Caco-2 (cell line): ENCODE measurements around the gene RALGPS1. TPM values are rescaled to one million over a fixed set of nuclear protein-coding genes. Genes with fewer than 3 reads are reported as not detected.
"Not testable (repeated sequence)": the region's sequence is repeated elsewhere in the genome, so short reads cannot be mapped to it uniquely, and the experiment has no call there.

Source experiments
- BruUV-seq: library from RNA; stranded (reverse); fragments of 400-500 nt; replicated peaks from 2 replicates; lab custom pipeline; 2021; lab: Mats Ljungman, UMichigan
- CTCF ChIA-PET: fragments of 300-600 bp; sonication (Branson Sonifier 250); formaldehyde crosslinking; loops from one replicate; lab custom pipeline; 2022; ENCODE audit warnings: antibody characterized with exemption; lab: Charles Lee
- POLR2A ChIA-PET: fragments of 300-600 bp; sonication (Branson Sonifier 250); formaldehyde crosslinking; loops from one replicate; lab custom pipeline; 2022; ENCODE audit warnings: antibody characterized with exemption; lab: Charles Lee
- DNase-seq, 2 experiments: peaks; one replicate each; pipeline versions ENCODE4 v3.0.0 to v3.0.0-alpha.2; 2020 to 2022
- H3K27me3 ChIP-seq: replicated peaks from 2 replicates; pipeline ENCODE4 v1.6.0; 2011; ENCODE audit warnings: low read length; ENCODE audit not compliant: control insufficient read depth, insufficient read depth
- H3K36me3 ChIP-seq: 2 replicates; pipeline ENCODE4 v1.5.1; 2011; ENCODE audit warnings: low read length; ENCODE audit not compliant: control insufficient read depth, insufficient read depth
- H3K4me1 ChIP-seq: fragments of 250-450 bp; sonication (Bioruptor Pico); 2 replicates; pipeline ENCODE4 v1.5.1; 2020; ENCODE audit warnings: mild to moderate bottlenecking
- H3K4me3 ChIP-seq: 2 replicates; pipeline ENCODE4 v1.5.1; 2011; ENCODE audit warnings: low read depth, mild to moderate bottlenecking, control low read depth, low read length
- H3K9me3 ChIP-seq: fragments of 250-450 bp; sonication (Bioruptor Pico); 2 replicates; pipeline ENCODE4 v1.5.1; 2020; ENCODE audit warnings: mild to moderate bottlenecking, moderate library complexity
- H3K27ac Mint-ChIP-seq: one replicate; pipeline ENCODE4 v1.8.0; 2022; ENCODE audit warnings: mixed read lengths; ENCODE audit not compliant: unreplicated experiment
- H3K27me3 Mint-ChIP-seq: one replicate; pipeline ENCODE4 v1.8.0; 2022; ENCODE audit warnings: mixed read lengths; ENCODE audit not compliant: insufficient read depth, unreplicated experiment
- H3K36me3 Mint-ChIP-seq: one replicate; pipeline ENCODE4 v1.8.0; 2022; ENCODE audit warnings: mild to moderate bottlenecking, mixed read lengths; ENCODE audit not compliant: insufficient read depth, unreplicated experiment
- H3K4me1 Mint-ChIP-seq: one replicate; pipeline ENCODE4 v1.8.0; 2022; ENCODE audit warnings: low read depth, mixed read lengths; ENCODE audit not compliant: unreplicated experiment
- H3K4me3 Mint-ChIP-seq: one replicate; pipeline ENCODE4 v1.8.0; 2022; ENCODE audit warnings: mild to moderate bottlenecking, moderate library complexity, mixed read lengths; ENCODE audit not compliant: unreplicated experiment
- H3K9me3 Mint-ChIP-seq: one replicate; pipeline ENCODE4 v1.8.0; 2022; ENCODE audit warnings: mixed read lengths; ENCODE audit not compliant: unreplicated experiment
- CTCF ChIP-seq, 2 experiments: fragments of 200-600 bp in 1 of 2; IDR thresholded peaks; 1 replicate in 1 of 2; 2 replicates in 1 of 2; pipeline versions ENCODE4 v1.5.1 to v1.8.0; 2011 to 2022; ENCODE audit warnings: antibody characterized with exemption in 1 of 2, control low read depth in 1 of 2, inconsistent platforms in 1 of 2, low read depth in 1 of 2, low read length in 1 of 2, mild to moderate bottlenecking in 1 of 2, moderate library complexity in 1 of 2; ENCODE audit not compliant: insufficient read depth in 1 of 2, severe bottlenecking in 1 of 2, unreplicated experiment in 1 of 2
- intact Hi-C: fragments of 100-400 bp; cut with micrococcal nuclease; formaldehyde crosslinking; loops from one replicate; pipeline ENCODE4 v1.10.0; 2022; ENCODE audit not compliant: unreplicated experiment
- total RNA-seq: library from RNA; stranded (reverse); gene quantifications from 2 replicates; pipeline ENCODE4 v1.2.3, GENCODE V29; 2022

The RALGPS1 gene
- total RNA-seq, 1 experiment from 2014 or later: 41.5 TPM

GRCh38 chr9:127170103-127170502 lies 255.5 kb downstream of the RALGPS1 start:
- intact Hi-C loops: no loop called here
- Mint-ChIP-seq H3K36me3 (peaks cover 20% of the 10 kb centered on the region), H3K9me3 (no peaks in the 10 kb centered on the region), H3K27ac (no peak overlapping the region), H3K27me3 (no peaks in the 10 kb centered on the region), H3K4me1 (no peaks in the 10 kb centered on the region), H3K4me3 (no peak overlapping the region)
- POLR2A ChIA-PET: no interaction called here
- no peak for TF ChIP-seq CTCF (IDR thresholded peaks at IDR 0.05; ENCODE audit: insufficient read depth in 1 of 2, low read depth in 1 of 2, low read length in 1 of 2, severe bottlenecking in 1 of 2, unreplicated experiment in 1 of 2)
- CTCF ChIA-PET: interaction anchor here (0.5 kb wide), 1 partner anchor 213 kb away, joined by 3 read pairs; no protein-coding TSS in a partner anchor
- H3K27me3 ChIP-seq: no peaks in the 10 kb centered on the region
- peaks cover 1% of the 10 kb centered on the region; the same call in 1 of the 2 replicates for H3K36me3 ChIP-seq
- no peak overlapping the region for H3K4me3 ChIP-seq
- H3K4me1 ChIP-seq: no peaks in the 10 kb centered on the region
- H3K9me3 ChIP-seq: no peaks in the 10 kb centered on the region
- DNase-seq: no peak
- no TSS peak for BruUV-seq

- intact Hi-C loops: no loop called here
- Mint-ChIP-seq H3K36me3 (peaks cover 20% of the 10 kb centered on the region), H3K4me3 (no peak overlapping the region), H3K27ac (no peak overlapping the region), H3K4me1 (no peaks in the 10 kb centered on the region), H3K9me3 (no peaks in the 10 kb centered on the region), H3K27me3 (no peaks in the 10 kb centered on the region)
- POLR2A ChIA-PET: no interaction called here
- Histone ChIP-seq H3K36me3 (peaks cover 1% of the 10 kb centered on the region; the same call in 1 of the 2 replicates), H3K9me3 (no peaks in the 10 kb centered on the region), H3K27me3 (no peaks in the 10 kb centered on the region), H3K4me3 (no peak overlapping the region), H3K4me1 (no peaks in the 10 kb centered on the region)
- DNase-seq: no peak
- CTCF ChIA-PET: interaction anchor here (0.5 kb wide), 1 partner anchor 214 kb away, joined by 3 read pairs; no protein-coding TSS in a partner anchor
- no TSS peak for BruUV-seq
- no peak for TF ChIP-seq CTCF (IDR thresholded peaks at IDR 0.05; ENCODE audit: insufficient read depth in 1 of 2, low read depth in 1 of 2, low read length in 1 of 2, severe bottlenecking in 1 of 2, unreplicated experiment in 1 of 2)
Observed at GRCh38 chr9:127170652-127171051, 256.1 kb downstream of the RALGPS1 start.

- H3K36me3 ChIP-seq, POLR2A ChIA-PET, H3K4me3 ChIP-seq, H3K9me3 Mint-ChIP-seq, H3K27me3 ChIP-seq, H3K27ac Mint-ChIP-seq, H3K27me3 Mint-ChIP-seq, H3K4me1 ChIP-seq, H3K9me3 ChIP-seq, BruUV-seq, H3K4me3 Mint-ChIP-seq, DNase-seq, CTCF ChIA-PET, intact Hi-C loops, H3K4me1 Mint-ChIP-seq: not testable (repeated sequence)
- H3K36me3 Mint-ChIP-seq: peaks cover 20% of the 10 kb centered on the region
Observed at GRCh38 chr9:127171348-127171747, 256.8 kb downstream of the RALGPS1 start.
